ENCODE measurements around the gene CDC7.
"Not testable (repeated sequence)": the region's sequence is repeated elsewhere in the genome, so short reads cannot be mapped to it uniquely, and the experiment has no call there.

The CDC7 gene

DNA sequence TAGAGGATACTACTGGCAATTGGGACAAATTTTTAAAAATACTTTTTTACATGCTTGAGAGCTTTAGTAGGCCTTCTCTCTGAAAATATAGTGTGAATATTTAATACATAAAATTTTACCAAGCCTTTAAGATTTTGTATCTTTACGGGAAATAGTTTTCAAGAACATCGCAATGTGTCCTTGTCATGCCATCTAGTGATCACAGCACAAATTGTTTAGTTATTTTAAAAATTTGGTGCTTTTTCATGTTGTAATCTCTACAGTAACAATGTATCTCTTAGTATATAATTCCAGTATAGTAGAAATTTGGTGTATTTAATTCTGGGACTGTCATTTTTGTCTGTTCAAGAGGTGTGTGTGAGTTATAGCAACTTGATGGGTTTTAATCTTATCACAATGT is 6.7 kb downstream of the CDC7 start:
- no peak for DNase-seq (ENCODE audit: low spot score)
- TF ChIP-seq, protein P1, sequence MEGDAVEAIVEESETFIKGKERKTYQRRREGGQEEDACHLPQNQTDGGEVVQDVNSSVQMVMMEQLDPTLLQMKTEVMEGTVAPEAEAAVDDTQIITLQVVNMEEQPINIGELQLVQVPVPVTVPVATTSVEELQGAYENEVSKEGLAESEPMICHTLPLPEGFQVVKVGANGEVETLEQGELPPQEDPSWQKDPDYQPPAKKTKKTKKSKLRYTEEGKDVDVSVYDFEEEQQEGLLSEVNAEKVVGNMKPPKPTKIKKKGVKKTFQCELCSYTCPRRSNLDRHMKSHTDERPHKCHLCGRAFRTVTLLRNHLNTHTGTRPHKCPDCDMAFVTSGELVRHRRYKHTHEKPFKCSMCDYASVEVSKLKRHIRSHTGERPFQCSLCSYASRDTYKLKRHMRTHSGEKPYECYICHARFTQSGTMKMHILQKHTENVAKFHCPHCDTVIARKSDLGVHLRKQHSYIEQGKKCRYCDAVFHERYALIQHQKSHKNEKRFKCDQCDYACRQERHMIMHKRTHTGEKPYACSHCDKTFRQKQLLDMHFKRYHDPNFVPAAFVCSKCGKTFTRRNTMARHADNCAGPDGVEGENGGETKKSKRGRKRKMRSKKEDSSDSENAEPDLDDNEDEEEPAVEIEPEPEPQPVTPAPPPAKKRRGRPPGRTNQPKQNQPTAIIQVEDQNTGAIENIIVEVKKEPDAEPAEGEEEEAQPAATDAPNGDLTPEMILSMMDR (IDR thresholded peaks at IDR 0.05; ENCODE audit: extremely low read depth, insufficient read depth, missing control alignments) = no peak
- in situ Hi-C loops (cut with MboI; ENCODE audit: low pct_unique_long_range_greater_than_20kb, low sequenced_read_pairs, unreplicated experiment) = loop anchor here (25.0 kb wide), 2 partner anchors 380 to 1105 kb away; partner anchors contain the start of gene TGFBR3

DNA sequence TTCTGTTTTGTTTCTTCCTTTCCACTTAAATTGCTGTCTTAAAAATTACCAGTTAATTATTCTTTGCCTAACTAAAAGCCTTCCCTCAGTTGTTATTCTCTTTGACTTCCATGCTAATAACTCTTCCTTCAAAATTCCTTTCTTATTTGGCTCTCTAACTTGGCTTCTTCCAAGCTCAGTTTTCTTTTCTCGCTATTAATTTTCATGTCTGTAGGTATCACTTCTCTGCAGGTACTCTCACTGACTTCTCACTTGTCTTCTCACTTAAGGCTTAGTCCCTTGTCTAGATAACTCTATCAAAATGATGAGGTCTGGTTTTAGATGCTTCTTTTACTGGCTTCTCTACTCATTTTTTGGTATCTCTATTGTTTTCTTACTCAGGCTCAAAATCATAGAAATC is 10.1 kb downstream of the CDC7 start:
- no peak for DNase-seq (ENCODE audit: low spot score)
- in situ Hi-C loops (cut with MboI; ENCODE audit: low pct_unique_long_range_greater_than_20kb, low sequenced_read_pairs, unreplicated experiment) = loop anchor here (25.0 kb wide), 2 partner anchors 377 to 1102 kb away; partner anchors contain the start of gene TGFBR3

DNA sequence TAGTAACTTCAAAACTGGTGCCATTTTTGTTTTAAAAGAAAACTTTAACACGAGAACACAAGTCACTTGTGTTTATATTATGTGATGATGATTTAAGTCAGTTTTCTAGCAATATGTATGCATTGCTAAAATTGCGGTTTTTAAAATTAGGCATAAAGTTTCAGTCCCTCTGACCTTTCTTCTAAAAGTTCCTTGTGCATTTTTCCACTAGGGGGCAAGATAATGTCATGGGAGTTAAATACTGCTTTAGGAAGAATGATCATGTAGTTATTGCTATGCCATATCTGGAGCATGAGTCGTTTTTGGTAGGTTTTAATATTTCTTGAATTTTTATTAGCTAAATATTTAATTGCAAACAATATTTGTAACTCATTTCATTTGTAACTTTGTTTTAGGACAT is 10.7 kb downstream of the CDC7 start:
- no peak for DNase-seq (ENCODE audit: low spot score)
- TF ChIP-seq, protein P1 (IDR thresholded peaks at IDR 0.05; ENCODE audit: extremely low read depth, insufficient read depth, missing control alignments) = peak; percentile 56
- in situ Hi-C loops (cut with MboI; ENCODE audit: low pct_unique_long_range_greater_than_20kb, low sequenced_read_pairs, unreplicated experiment) = loop anchor here (25.0 kb wide), 2 partner anchors 376 to 1101 kb away; partner anchors contain the start of gene TGFBR3

More for the DNA sequence above, 10.1 kb downstream of the CDC7 start:
- TF ChIP-seq, protein P1 (IDR thresholded peaks at IDR 0.05; ENCODE audit: extremely low read depth, insufficient read depth, missing control alignments) = no peak

DNA sequence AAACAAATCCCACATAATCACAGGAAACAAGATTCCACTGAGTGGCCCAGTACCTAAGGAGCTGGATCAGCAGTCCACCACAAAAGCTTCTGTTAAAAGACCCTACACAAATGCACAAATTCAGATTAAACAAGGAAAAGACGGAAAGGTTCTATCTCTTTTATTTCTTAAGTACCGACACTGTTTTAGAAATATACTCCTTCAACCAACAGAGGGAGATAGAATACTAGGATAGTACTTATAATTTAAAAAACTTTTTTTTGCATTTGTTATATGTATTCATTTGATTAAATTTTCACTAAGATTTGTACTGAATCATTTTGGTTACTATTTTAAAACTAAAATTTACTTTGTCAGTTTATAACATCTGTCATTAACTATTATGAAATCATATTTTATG is 12.5 kb downstream of the CDC7 start:
- no peak for DNase-seq (ENCODE audit: low spot score)
- TF ChIP-seq, protein P1 (IDR thresholded peaks at IDR 0.05; ENCODE audit: extremely low read depth, insufficient read depth, missing control alignments) = peak; percentile 29
- in situ Hi-C loops (cut with MboI; ENCODE audit: low pct_unique_long_range_greater_than_20kb, low sequenced_read_pairs, unreplicated experiment) = loop anchor here (25.0 kb wide), 2 partner anchors 374 to 1099 kb away; partner anchors contain the start of gene TGFBR3

DNA sequence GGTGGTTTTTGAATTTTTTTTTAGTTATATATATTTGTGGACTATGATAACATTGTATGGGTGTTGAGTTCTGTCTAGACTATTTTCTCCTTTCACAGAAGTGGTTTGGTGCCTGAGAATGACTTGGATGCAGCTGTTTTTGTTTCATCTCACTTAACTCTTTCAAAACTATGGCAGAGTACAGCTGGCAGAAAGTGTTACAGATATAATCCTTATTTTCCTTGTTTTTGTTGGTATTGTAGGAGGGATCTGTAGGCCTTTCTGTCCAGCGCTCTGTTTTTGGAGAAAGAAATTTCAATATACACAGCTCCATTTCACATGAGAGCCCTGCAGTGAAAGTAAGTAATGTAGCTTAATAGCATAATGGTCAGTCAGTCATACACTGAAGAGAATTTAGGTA is 13.1 kb downstream of the CDC7 start:
- TF ChIP-seq, protein P1 (IDR thresholded peaks at IDR 0.05; ENCODE audit: extremely low read depth, insufficient read depth, missing control alignments) = no peak
- in situ Hi-C loops (cut with MboI; ENCODE audit: low pct_unique_long_range_greater_than_20kb, low sequenced_read_pairs, unreplicated experiment) = loop anchor here (25.0 kb wide), 2 partner anchors 374 to 1099 kb away; partner anchors contain the start of gene TGFBR3
- DNase-seq (ENCODE audit: low spot score) = no peak

DNA sequence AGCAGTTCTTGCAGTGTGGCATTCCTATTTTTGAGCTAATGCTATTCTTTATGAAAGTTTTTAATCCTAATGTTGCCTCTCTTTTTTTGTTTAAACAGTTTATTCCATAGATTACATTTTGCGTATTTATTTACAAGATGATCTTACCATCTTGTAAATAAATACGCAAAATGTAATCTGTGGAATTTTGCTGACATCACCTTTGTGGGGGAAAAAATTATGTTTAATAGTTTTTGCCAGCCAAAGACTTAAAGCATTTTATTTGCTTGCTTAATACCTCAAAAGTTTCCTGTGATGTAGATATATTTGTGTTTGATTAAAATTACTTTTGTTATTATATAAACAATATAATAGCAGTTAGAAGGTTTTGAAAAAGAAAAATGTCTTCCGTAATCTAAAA is 15.3 kb downstream of the CDC7 start:
- TF ChIP-seq, protein P1 (IDR thresholded peaks at IDR 0.05; ENCODE audit: extremely low read depth, insufficient read depth, missing control alignments) = no peak
- in situ Hi-C loops (cut with MboI; ENCODE audit: low pct_unique_long_range_greater_than_20kb, low sequenced_read_pairs, unreplicated experiment) = loop anchor here (25.0 kb wide), 2 partner anchors 371 to 1096 kb away; partner anchors contain the start of gene TGFBR3
- no peak for DNase-seq (ENCODE audit: low spot score)

DNA sequence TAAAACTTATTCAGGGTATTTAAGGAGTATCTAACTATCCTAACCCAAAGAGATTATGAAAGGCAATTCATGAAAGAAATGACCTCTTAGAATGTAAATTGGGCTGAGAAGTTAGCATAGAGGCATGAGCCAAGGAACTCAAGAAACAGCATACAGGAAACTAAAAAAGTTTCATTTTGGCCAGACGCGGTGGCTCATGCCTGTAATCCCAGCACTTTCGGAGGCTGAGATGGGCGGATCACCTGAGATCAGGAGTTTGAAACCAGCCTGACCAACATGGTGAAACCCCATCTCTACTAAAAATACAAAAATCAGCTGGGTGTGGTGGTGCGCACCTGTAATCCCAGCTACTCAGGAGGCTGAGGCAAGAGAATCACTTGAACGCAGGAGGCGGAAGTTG is 16.0 kb downstream of the CDC7 start:
- in situ Hi-C loops (cut with MboI; ENCODE audit: low pct_unique_long_range_greater_than_20kb, low sequenced_read_pairs, unreplicated experiment) = loop anchor here (25.0 kb wide), 2 partner anchors 371 to 1096 kb away; partner anchors contain the start of gene TGFBR3
- not testable (repeated sequence) for DNase-seq (ENCODE audit: low spot score)

DNA sequence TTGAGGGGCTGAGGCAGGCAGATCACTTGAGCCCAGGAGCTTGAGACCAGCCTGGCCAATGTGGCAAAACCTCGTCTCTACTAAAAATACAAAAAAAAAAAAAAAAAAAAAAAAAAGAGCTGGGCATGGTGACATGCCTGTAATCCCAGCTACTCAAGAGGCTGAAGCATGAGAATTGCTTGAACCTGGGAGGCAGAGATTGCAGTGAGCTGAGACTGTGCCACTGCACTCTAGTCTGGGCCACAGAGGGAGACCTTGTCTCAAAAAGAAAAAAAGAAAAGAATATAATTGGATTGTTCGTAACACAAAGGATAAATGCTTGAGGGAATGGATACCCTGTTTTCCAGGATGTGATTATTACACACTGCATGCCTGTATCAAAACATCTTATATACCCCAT is 18.5 kb downstream of the CDC7 start:
- in situ Hi-C loops (cut with MboI; ENCODE audit: low pct_unique_long_range_greater_than_20kb, low sequenced_read_pairs, unreplicated experiment) = loop anchor here (25.0 kb wide), 2 partner anchors 368 to 1093 kb away; partner anchors contain the start of gene TGFBR3

More for the DNA sequence above, 18.5 kb downstream of the CDC7 start:
- not testable (repeated sequence) for DNase-seq (ENCODE audit: low spot score)

Data from GM13977 (cell line).